LNCaP clone FGC (cell line): ENCODE measurements around the gene LMBRD2.

Experiments used
- DNase-seq: peaks from one replicate; pipeline ENCODE4 v3.0.0-alpha.2; 2011; ENCODE audit warnings: low read depth
- H3K4me3 ChIP-seq: 2 replicates; pipeline ENCODE4 v1.5.1; 2011; ENCODE audit warnings: mild to moderate bottlenecking, low read depth, low read length, control low read depth
- CTCF ChIP-seq: IDR thresholded peaks from 2 replicates; pipeline ENCODE4 v1.5.1; 2012; ENCODE audit warnings: mild to moderate bottlenecking; ENCODE audit not compliant: control insufficient read depth, insufficient read depth; ENCODE audit errors: extremely low read depth

Gene LMBRD2

GRCh38 chr5:36174119-36174518 lies 22.4 kb upstream of the LMBRD2 start:
- TF ChIP-seq CTCF, result no peak
- no peak for DNase-seq
- no peak overlapping the region for H3K4me3 ChIP-seq

DNA sequence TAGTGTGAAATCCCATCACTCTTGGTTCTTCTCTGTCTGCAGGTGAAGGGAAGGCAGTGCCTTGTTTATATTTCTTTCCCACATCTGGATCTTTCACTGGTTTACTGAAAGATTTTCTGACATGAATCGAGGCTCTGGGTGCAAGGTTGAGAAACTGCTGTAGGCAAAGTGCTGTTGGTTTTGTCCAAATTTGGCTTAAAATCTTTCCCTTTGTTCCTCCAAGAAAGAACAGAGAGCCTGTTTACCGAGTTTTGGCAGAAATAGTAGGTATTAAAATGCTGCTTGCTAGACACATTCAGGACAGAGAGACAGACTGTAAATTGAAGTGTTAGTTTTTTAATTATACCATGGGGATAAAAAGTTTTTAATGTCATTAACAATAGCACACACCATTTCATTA lies 21.7 kb upstream of the LMBRD2 start:
- DNase-seq, result no peak
- no peak overlapping the region for H3K4me3 ChIP-seq
- TF ChIP-seq CTCF, result no peak

DNA sequence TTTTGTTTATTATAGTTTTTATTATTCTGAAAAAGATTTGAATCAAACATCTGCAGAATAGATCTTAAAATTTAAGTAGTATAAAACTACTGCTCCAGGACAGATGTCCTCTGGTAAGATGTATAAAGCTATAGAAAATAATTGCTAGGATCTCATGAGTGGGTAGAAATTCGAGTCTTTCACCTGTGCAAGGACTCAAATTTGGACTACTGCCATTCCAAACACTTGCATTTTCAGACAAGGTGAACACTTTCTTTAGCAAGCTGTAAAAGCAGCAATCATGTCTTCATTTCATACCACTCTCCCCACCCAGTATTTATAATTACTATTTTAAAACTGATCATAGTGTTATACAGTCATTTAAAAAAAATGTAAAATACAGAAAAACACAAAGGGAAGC lies 20.9 kb upstream of the LMBRD2 start:
- no peak overlapping the region for H3K4me3 ChIP-seq
- TF ChIP-seq CTCF, result no peak
- DNase-seq, result no peak

GRCh38 chr5:36170832-36171424 lies 19.2 kb upstream of the LMBRD2 start:
- no peak for DNase-seq
- TF ChIP-seq CTCF, result no peak
- no peak overlapping the region for H3K4me3 ChIP-seq

DNA sequence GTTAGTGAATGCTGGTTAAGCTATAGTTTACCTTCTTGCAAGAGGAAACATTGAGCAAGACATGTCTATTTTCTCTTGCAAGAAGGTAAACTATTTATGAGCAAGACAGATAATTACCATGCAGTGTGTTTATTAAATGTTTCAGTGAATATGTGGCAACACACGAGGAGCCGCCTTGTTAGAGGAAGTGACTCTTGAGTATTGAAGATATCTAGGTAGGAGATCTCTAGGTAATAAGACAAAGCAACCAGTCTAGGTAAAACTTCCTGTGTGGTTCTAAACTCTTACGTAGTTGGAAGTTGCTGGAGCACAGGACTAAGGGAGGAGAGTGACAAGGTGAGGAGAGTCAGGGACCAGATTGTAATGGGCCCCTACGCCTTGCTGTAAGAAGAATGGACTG lies 17.1 kb upstream of the LMBRD2 start:
- H3K4me3 ChIP-seq, result no peak overlapping the region
- no peak for DNase-seq
- TF ChIP-seq CTCF, result no peak

DNA sequence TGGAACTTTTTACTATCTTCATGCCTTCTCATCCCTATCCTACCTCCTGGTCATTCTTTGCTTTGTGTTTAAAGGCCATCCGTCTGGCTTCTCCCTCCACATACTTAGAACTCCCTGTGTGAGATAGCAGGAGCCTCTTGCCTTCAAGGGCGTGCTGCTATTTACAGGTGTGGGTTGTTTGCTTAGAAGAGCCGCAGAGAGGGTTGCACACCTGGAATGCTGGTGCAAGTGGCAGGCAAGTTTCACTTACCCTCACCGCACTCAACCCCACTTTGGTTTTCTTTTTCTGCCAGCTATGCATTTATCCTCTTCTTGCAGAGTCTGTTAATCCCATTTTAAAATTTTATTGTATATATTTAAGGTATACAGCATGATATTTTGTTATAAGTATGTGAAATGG lies 12.8 kb upstream of the LMBRD2 start:
- DNase-seq, result no peak
- no peak overlapping the region for H3K4me3 ChIP-seq
- TF ChIP-seq CTCF, result no peak

GRCh38 chr5:36162810-36163486 lies 11.3 kb upstream of the LMBRD2 start:
- no peak for DNase-seq
- no peak overlapping the region for H3K4me3 ChIP-seq
- TF ChIP-seq CTCF, result no peak
